HepG2 (cell line): ENCODE measurements around the gene CKS1B. TPM values are rescaled to one million over a fixed set of nuclear protein-coding genes. Genes with fewer than 3 reads are reported as not detected.

ENCODE experiments used
- FOXA3 ChIP-seq: IDR thresholded peaks from 2 replicates; pipeline ENCODE4 v1.6.1; 2016; ENCODE audit warnings: missing genetic modification reagents, missing compliant biosample characterization
- FOXP1 ChIP-seq, 2 experiments: fragments of 450-650 bp in 1 of 2; IDR thresholded peaks; 2 replicates each; pipeline ENCODE4 v1.6.1; 2017 to 2018; ENCODE audit warnings: antibody characterized with exemption in 1 of 2
- MLXIP ChIP-seq: sonication (generic); formaldehyde crosslinking; IDR thresholded peaks from 2 replicates; pipeline ENCODE4 v1.9.0; 2021; ENCODE audit warnings: missing genetic modification reagents, borderline replicate concordance
- MXI1 ChIP-seq: IDR thresholded peaks from 3 replicates; pipeline ENCODE4 v1.6.1; 2012; ENCODE audit warnings: low read depth, low read length, inconsistent platforms, borderline replicate concordance
- NCOR1 ChIP-seq: fragments of 200-600 bp; sonication (generic); IDR thresholded peaks from 2 replicates; pipeline ENCODE4 v1.7.0; 2017; ENCODE audit warnings: antibody characterized with exemption, low read length, borderline replicate concordance
- PHF21A ChIP-seq: sonication (generic); formaldehyde crosslinking; IDR thresholded peaks from 2 replicates; pipeline ENCODE4 v1.5.0; 2020; ENCODE audit warnings: mild to moderate bottlenecking, missing genetic modification reagents
- SKIL ChIP-seq: sonication (generic); formaldehyde crosslinking; IDR thresholded peaks from 2 replicates; pipeline ENCODE4 v1.8.0; 2022; ENCODE audit warnings: missing genetic modification reagents, mild to moderate bottlenecking, moderate library complexity, borderline replicate concordance
- SOX13 ChIP-seq, 3 experiments: fragments of 450-650 bp in 1 of 3; sonication (generic) in 1 of 3; formaldehyde crosslinking in 1 of 3; IDR thresholded peaks in 2 of 3; conservative IDR thresholded peaks in 1 of 3; 2 replicates each; pipeline versions ENCODE4 v1.5.0 to v1.6.1; 2016 to 2020; ENCODE audit warnings: antibody characterized with exemption in 1 of 3, mild to moderate bottlenecking in 1 of 3, missing compliant biosample characterization in 1 of 3, missing genetic modification reagents in 1 of 3, moderate library complexity in 1 of 3
- SP5 ChIP-seq: IDR thresholded peaks from 2 replicates; pipeline ENCODE4 v1.6.1; 2016; ENCODE audit warnings: low read depth, borderline replicate concordance
- ZFX ChIP-seq: sonication (generic); formaldehyde crosslinking; IDR thresholded peaks from 2 replicates; pipeline ENCODE4 v1.4.0; 2020; ENCODE audit warnings: mild to moderate bottlenecking, low read depth, missing genetic modification reagents, moderate library complexity
- ZMYM4 ChIP-seq: sonication (generic); formaldehyde crosslinking; IDR thresholded peaks from 2 replicates; pipeline ENCODE4 v1.8.1; 2023; ENCODE audit warnings: mild to moderate bottlenecking, missing genetic modification reagents
- ZNF501 ChIP-seq: sonication (generic); formaldehyde crosslinking; IDR thresholded peaks from 2 replicates; pipeline ENCODE4 v1.5.1; 2020; ENCODE audit warnings: mild to moderate bottlenecking, moderate library complexity, missing genetic modification reagents
- ZNF646 ChIP-seq: sonication (generic); formaldehyde crosslinking; IDR thresholded peaks from 2 replicates; pipeline ENCODE4 v1.9.0; 2021; ENCODE audit warnings: mild to moderate bottlenecking, missing genetic modification reagents
- ZNF703 ChIP-seq: sonication (generic); formaldehyde crosslinking; IDR thresholded peaks from 2 replicates; pipeline ENCODE4 v1.5.1; 2020; ENCODE audit warnings: missing genetic modification reagents, mild to moderate bottlenecking, moderate library complexity, borderline replicate concordance
- ZNF788 ChIP-seq: sonication (generic); formaldehyde crosslinking; IDR thresholded peaks from 2 replicates; pipeline ENCODE4 v1.5.0; 2020; ENCODE audit warnings: mild to moderate bottlenecking, missing genetic modification reagents, borderline replicate concordance
- polyA plus RNA-seq, 8 experiments: library from polyadenylated mRNA; depleted of rRNA in 3 of 8; stranded (reverse) in 7 of 8; unstranded in 1 of 8; fragments of >200 nt; fragmentation: Illumina TruSeq in 4 of 8; extraction: Trizol in 4 of 8; gene quantifications; 2 replicates each; pipeline versions ENCODE4 v1.2.1 to v1.2.3, GENCODE V29; 2011 to 2016; ENCODE audit warnings: low read depth in 4 of 8, missing spikeins in 1 of 8, mixed read lengths in 1 of 8; ENCODE audit not compliant: insufficient read depth in 1 of 8
- total RNA-seq, 5 experiments: library from RNA; depleted of rRNA; stranded (reverse); fragments of >200 nt; fragmentation: Illumina TruSeq; extraction: Trizol; gene quantifications; 2 replicates each; pipeline ENCODE4 v1.2.3, GENCODE V29; 2016; ENCODE audit warnings: low read depth in 1 of 5

The CKS1B gene
- total and polyA plus RNA-seq, 2 of the 13 experiments (the other 11 are each of a cell fraction or from before 2014, with no cell fraction given) = 217 to 222 TPM

GRCh38 chr1:154973344-154974101 is 958 bp upstream of the CKS1B start (continued):
- TF ChIP-seq SKIL (CRISPR knock-in tag) = peak; percentile 25; the same call in 1 of the 2 replicates
- peak; percentile 35; the same call in 1 of the 2 replicates for TF ChIP-seq ZNF646
- TF ChIP-seq NCOR1 = peak; percentile 43; the same call in 1 of the 2 replicates
- no peak for TF ChIP-seq SOX13 (IDR thresholded peaks at IDR 0.05)
- TF ChIP-seq SOX13 (CRISPR knock-in tag; conservative IDR thresholded peaks at IDR 0.05 in 1 of 2, IDR thresholded peaks at IDR 0.05 in 1 of 2) = peak in 1 of 2 experiments; percentile 26; a peak in 1 of 4 replicates
- no peak for TF ChIP-seq ZNF703
- peak; percentile 99 for TF ChIP-seq SP5 (CRISPR knock-in tag)
- no peak for TF ChIP-seq FOXP1 (IDR thresholded peaks at IDR 0.05)
- TF ChIP-seq FOXP1 (CRISPR knock-in tag; IDR thresholded peaks at IDR 0.05) = peak; percentile 8; the same call in 1 of the 2 replicates
- TF ChIP-seq ZNF501 = peak; percentile 11; the same call in 1 of the 2 replicates
- TF ChIP-seq FOXA3 = peak; percentile 38; the same call in 1 of the 2 replicates
- TF ChIP-seq MXI1 = peak; percentile 84; the same call in 1 of the 3 replicates
- peak; percentile 51 for TF ChIP-seq ZFX (CRISPR knock-in tag)
- TF ChIP-seq ZNF788 (CRISPR knock-in tag) = peak; percentile 12; the same call in 1 of the 2 replicates
- TF ChIP-seq MLXIP (CRISPR knock-in tag) = no peak
- 0 out of 2 replicates have a peak, but pooled peaks have one; percentile 49 for TF ChIP-seq ZMYM4 (CRISPR knock-in tag)
- TF ChIP-seq PHF21A (CRISPR knock-in tag) = peak; percentile 64
